Activated CD4-positive, CD25-positive, alpha-beta regulatory T cell (primary cell): ENCODE data around the gene DYNC1I1.

Experiments
- DNase-seq, 4 experiments: peaks; one replicate each; lab custom pipeline; 2025; lab: John Stamatoyannopoulos, UW

The DYNC1I1 gene

DNA sequence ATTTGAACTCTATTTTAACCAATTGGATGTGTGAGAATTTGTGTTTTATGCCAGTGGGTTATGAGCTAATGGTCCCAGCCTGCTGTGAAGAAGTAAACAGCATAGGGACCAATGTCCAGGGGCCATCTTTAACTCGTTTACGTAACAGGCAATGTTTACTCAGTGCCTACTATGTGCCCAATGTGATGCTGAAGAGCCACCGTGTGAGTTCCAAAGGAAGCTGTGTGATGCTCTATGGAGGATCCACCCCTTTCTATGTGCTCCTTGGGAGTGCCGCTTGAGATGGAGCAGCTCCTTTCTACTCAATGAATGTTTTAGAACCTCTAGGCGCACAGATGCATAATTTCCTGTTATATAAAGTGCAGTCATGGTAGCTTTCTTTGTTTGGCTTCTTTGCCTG, 21.3 kb downstream of the DYNC1I1 start:
- no peak for DNase-seq

DNA sequence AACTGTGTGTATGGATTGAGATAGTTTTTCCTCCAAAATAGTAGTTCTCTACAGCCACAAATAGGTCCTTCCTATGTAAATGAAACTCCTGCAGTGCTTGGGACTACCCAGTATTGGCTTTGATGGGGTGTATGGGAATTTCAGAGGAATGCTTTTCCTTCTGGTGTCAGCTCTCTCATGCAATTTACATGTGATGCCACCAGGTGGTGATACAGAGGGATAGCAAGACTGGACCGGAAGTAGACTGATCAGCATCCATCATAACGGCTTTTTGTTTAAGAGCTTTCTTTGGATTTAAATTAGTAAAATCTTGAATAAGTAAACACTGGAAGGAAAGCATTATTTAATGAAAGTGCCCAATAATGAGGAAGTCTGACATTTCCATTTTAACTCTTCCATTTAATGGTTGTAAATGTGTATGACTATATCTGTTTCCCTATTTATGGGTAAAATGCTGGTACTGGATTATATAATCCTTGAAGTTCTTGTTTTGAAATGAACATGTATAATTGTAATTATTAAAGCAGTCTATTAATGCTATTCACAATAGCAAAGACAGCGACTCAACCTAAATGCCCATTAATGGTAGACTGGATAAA, 22.7 kb downstream of the DYNC1I1 start:
- DNase-seq = no peak

DNA sequence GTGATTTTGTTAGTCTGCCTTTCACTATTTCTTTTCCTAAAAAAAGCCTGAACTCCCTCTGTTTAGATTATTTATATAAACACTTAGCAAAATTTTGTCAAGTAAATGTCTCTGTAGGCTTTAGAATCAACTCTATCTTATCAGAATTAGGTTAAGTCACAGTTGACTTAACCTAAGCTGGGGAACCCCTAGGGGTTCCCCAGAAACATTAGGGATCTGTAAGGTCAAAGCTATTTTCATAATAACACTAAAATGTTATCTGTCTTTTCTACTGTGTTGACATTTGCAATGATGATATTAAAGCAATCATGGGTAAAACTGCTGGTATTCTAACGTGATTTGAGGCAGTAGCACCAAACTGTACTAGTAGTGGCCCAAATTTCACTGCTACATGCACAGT, 24.3 kb downstream of the DYNC1I1 start:
- DNase-seq = no peak

DNA sequence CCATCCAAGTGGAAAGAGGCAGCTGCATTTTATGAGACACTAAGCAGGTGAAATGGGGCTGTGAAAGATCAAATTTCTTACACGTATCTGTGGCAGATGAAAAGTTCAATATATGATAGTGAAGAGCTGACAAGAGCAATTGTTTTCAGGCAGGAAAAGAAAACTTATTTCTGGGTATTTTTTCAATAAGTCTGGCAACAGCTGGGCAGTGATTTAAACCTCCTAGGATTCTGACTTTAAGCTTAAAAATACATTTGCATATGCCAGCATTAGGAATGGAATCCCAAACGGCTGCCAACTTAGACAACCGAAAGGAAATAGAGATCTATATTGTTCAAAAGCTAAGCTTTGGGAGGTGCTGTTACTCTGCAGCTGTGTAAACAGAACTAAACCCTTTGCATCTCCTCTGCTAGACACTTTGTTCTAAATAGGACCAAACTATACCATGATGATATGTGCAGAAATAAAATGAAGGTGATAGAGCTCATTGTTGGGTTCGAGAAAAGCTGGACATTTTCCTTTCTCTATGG, 26.1 kb downstream of the DYNC1I1 start:
- no peak for DNase-seq

DNA sequence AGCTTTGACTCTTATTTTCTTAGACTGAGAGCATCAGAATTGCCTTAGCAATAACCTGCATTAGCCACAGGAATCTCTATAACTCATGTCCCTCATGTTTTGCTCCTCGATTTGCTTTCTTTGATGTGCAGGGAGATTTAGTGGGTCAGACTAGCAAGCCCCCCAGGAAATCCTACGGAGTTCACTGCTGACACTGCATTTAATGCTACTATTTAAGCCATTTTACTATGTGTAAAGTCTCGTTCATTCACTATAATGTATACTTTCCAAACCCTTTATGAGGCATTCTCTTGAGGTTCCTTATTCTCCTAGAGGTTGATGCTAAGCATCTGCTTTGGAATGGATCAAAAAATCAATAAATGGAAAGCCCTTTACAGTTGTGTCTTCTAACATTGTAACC, 28.4 kb downstream of the DYNC1I1 start:
- DNase-seq = no peak

DNA sequence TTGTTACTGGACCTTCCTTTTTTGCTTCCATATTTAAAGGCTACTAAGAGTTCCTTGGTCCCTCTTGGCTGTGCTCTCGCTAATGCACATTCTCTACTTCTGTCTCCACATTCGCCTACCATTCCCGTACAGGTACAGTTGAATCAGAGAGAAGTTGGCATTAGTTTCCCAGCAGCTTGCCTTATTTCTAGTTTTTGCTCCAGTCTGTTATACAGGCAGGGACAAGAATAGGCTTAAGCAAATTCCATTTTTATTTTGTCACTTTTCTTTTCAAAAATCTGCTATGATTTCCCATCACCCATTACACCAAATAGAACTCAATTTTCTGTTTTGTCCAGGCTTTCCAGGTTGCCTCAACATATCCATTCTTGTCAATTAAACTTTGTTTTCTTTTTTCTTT, 29.9 kb downstream of the DYNC1I1 start:
- DNase-seq = no peak

DNA sequence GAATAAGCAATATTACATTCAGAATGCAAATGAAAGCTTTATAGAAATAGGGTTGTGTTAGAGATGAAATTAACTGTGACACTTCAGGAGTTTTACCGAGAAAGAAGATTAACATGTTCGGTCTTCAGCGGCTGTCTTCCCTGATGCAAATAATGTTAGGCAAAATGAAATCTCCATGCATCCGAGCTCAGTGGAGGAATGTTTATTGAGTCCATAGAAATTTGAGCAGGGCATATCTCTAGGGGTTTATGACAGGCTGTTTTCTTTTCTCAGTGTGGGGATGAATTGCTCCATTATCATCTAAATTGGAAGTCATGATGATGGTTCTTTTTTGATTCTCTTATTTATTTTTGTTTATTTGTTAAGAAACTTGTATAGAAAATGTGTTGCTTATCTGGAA, 31.7 kb downstream of the DYNC1I1 start:
- DNase-seq = no peak

DNA sequence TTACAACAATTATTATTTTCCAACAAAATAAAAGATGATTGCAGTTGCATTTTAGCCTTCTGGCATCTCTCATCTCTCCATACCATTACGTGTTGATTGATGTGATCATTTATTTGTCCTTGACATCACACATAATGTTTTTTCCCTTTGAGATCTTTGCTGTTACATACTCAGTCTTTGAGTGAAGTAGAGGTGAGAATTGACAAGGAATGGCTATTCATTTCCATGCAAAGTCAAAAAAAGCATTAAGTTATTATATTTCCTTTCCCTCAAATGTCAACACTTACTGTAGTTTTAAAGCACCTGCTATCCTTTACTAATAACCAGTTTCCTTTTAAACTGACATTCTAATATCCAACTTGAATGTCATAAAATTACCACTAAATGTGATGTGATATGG, 33.6 kb downstream of the DYNC1I1 start:
- DNase-seq = no peak

DNA sequence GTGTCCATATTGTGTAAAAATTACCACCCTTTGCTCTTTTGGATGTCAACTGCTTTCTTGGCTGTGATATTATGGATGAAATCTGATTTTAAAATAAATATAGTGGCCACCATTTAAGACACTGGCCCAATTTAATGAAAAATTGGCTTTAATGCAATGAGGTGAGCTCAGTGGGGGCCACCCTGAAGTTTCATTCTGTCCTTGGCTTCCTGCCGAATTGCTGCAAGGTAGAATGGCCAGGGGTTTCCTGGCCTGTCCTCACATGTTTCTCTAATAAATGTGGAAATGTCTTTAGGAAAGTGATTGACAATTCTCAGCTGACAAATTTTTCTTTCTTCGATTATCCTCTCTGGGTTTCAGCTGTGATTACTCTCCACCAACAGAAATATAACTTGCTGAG, 36.0 kb downstream of the DYNC1I1 start:
- DNase-seq = no peak

DNA sequence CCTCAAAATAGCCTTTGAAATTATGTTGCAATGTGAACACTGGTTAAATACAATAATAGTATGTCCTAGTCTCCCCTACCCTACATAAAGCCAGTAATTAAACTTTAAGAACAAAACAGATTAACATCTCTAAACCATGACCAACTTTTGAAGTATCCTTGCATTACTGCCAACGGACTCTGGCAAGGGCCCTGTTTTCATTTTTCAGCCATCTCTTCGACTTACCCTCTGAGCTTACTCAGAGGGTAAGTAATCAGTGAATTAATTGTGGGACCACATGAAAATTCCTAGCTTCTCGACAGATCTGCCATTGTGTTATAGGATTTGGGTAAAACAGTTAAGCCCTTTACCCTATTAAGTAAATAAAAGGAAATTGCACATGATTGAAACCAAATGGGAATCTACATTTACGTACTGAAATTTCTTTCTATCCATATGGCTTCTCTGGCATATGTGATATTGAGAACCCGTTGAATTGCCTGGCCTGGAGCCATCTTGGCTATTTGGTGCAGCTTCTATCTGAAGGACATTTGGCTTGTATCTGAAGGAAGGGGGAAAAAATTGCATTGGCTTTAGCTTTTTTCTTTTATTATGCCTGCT, 39.6 kb downstream of the DYNC1I1 start:
- DNase-seq = no peak

DNA sequence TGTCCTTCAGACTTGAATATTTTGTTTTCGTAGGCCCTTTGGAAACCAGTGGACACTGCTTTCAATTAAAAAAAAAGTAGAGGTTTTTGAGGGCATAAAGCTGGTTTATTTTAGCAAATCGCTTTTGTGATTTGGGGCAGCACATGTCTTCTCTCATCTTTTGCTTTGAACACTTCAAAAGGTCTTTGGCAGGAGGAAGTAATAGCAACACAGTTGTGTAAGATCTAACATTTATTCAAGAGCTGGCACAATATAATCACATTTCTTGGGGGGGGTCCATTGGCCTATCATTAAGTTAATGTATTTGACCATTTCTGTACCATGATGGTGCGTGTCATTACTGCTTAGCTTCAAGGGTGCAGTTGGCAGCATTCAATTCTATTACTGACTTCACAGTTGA, 42.4 kb downstream of the DYNC1I1 start:
- DNase-seq = no peak

DNA sequence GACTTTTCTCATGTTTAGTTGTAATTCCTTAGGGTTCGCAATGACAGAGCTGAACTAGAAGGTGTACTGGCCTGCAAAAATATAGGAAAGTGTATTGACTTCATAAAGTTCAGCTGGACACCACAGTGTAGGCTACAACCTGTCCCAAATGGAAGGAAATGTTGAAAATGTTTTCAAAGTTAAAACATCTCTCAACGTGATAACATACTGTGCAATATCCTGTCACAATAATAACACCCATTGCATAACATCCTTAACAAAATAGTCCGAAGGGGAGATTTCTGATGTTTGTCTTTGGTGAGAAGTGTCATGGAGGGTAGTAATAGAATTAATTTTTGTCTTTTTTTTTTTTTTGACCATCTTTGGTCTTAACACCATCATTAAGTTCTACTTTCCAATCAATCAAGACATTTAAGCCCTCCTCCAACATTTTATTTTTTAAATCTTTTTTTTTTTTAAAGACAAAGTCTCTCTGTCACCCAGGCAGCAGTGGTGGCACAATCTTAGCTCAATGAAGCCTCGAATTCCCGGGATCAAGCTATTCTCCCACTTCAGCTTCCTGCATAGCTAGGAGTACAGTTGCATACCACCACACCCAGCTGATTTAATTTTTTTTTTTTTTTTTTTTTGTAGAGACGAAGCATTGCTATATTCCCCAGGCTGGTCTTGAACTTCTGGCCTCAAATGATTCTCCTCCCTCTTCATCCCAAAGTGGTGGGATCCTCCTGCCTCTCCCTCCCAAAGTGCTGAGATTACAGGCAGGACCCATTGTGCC, 45.7 kb downstream of the DYNC1I1 start:
- no peak for DNase-seq

DNA sequence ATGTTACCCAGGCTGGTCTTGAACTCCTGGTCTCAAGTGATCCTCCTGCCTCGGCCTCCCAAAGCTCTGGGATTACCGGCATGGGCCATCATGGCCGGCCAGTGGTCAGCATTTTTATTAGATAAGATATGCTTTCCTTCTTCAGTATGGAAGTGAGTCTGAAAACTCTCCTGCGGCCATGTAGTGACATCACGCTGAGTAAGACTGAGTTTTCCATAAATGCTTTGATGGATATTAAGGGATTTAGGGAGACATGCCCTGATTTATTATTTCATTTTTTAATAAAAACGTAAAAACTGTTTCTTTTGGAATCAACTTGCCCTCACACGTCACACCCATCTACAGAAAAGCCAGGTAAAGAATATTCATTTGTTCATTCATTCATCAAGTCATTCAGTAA, 48.4 kb downstream of the DYNC1I1 start:
- DNase-seq = no peak

DNA sequence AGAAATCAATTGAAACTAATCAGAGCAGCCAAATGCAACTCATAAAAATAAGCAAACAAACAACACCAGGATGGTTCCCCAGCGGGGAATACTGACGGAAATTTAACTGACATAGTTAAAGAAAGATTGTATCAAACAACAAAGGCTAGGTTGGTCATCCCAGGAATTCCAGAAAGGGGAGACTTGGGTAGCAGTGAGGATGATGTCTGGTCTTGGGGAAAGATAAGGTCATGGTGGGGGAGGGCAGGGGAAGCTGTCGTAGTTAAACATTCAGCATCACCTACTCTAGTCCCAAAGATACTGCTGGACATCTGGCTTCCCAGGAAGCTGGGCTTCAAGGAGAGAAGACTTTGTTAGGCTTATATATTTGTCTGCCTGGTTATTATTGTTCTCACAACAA, 50.4 kb downstream of the DYNC1I1 start:
- no peak for DNase-seq

DNA sequence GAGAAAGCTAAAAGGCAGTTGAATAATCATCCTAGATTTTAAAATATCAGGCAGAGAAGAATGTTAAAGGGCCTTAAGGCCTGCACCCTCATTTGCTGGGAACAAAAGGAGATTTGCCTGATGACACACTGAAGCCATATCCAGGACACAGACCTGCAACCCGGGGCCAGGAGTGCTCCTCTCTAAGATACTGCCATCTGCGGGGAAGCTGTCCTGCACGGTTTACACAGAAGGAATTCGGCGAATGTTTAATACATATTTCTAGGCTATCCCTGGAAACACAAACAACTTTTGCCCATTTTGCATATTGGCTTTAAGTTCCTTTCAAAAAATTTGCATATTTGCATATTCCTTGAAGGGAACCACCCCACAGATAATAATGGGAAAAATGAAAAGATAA, 52.3 kb downstream of the DYNC1I1 start:
- DNase-seq = no peak

DNA sequence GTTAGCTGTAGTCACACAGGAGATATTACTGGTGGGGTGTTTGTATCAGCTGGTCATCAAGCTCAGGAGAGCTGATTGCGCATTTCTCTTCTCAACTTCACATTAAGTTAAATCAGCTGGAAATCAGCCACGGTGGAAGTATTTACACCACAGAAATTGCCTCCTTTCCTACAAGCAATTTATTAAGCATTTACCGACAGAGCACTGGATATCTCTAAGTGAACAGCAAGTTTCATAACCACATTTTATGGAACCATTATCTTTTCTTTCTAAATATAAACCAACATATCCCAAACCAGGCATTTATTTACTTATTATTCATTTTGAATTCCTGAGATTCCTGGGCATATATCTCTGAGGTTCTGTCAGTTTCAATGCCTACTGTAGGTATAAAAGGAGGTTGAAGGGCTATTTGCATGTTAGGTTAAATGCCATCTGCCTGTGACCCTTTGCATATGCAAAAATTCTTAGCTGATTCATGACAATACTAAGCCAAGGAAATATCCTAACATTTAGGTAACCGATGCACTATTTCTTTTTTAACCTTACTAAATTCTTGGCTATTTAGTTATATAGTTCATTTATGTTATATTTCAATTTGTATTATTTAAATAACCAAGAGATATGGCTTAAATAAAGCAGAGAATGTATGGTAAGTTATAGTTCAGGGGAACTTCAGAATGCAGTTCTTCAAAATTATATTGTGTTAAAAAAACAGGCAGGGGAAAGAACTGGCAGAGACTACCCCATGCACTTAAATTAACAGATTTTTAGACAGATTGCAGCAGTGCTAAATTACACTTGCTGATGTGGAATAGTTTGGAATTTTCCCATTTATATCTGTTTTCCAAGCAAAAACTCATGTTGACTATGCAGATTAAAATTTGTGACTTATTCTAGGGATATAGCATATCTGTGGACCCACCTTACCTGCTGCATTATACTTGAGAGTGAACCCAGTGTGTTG, 56.8 kb downstream of the DYNC1I1 start:
- DNase-seq = no peak

DNA sequence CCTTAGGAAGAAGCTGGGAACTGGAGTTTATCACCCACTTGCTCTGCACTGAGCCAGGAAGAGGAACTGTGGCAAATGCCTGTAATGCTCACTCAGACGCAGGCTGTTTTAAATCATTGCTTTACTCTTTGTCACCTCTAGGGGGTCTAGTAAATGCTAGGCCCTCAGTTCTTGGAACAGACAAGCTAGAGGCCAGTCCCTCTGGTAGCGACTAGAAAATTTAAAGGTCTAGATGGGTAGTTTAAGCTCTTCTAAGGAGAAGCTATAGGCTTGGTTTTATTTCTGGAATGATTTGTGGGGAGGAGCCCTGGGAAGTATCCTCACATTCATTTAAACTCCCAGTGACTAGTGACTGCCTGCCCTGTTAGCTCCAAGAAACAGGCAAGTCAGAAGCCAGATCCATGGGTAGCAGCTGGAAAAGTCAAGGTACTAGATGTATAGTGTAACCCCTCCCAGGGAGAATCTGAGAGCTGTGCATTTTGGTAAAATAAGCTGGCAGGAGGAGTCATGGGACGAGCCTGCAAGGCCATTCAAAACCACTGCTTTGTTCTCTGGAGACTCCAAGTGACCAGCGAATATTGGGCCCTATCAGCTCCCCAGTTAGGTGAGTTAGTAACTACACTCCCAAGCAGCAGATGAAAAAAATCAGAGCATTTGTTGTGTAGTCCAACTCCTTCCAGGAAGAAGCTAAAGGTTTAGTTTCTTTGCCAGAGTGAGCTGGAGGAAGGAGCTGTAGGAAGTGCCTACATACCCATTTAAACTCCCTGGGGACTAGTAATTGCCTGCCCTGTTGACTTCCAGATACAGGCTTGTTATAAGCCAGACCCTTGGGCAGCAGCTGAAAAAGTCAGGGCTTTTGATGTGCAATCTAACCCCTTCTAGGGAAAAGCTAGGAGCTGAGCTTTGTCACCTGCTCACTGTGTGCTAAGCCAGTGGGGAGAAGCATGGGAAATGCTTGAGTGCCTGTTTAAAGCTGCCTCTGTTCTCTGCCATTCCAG, 68.9 kb downstream of the DYNC1I1 start:
- no peak for DNase-seq

DNA sequence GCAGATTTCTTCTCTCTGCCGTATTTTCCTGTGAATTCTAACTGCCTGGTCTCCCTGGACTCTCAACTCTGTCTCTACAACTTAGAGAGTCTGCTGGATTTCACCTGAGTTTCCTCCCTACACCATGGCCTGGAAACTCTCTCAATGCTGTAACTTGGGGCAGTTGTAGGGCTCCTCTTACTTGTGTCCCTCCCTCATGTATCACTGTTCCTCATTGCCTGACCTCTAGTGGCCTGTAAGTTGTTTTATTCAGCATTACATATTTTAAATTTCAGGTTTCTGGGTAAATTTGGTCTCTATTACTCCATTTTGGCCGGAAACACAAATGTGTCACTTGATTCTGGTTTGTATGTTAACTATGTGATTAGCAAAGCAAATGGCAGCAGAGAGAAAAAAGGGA, 70.9 kb downstream of the DYNC1I1 start:
- no peak for DNase-seq

DNA sequence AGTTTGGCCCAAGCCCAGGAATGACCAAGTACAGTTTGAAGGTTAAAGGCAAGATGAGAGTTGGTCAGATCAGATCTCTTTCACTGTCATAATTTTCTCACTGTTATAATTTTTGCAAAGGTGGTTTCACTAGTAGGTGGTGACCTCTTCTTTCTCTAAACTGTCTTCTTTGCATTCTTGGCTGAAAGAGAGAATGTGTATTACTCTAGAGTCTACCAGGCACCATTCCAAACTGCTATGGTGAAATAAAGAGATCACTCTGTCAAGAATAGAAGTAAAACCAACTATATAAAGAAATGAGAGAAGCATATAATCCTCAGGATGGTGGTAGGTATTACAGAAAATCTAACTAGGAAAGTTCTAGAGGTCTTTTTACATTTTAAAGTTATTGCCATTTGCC, 72.7 kb downstream of the DYNC1I1 start:
- DNase-seq = no peak

DNA sequence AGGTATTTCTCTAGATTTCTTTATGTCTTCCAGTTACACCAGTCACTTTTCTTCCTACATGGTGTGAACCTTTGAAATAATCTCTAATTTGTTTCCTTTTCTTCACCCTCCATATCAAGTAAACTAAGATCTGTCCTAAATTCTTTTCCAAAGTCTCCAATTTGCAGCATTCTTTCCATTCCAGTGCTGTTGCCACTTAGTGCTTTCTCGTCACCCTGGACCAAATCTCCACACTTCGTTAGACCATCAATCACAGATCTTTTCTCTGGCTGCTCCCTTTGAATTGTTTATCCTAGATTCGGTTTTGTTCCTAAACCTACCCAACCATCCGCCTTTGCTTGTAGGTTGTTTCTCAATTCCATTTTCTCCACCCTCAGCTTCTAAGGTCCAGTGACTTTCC, 74.7 kb downstream of the DYNC1I1 start:
- DNase-seq = no peak

DNA sequence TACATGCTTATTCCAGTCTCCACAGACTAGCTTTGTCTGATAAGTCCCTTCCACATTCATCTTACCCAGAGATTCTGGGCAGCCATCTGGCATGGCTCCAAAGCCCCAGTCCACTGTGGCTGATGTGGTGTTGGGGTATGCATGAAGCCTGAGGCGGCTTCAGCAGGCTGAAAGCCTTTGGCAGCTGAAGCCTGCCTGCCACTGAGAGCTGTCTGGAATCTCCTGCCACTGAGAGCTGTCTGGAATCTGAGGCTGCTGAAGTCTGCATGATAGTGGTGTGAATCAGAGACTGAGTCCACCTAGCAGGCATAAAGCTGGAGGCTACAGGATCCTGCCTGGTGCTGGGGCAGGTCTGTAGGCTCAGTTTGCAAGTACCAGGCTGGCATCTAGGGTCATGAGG, 87.1 kb downstream of the DYNC1I1 start:
- DNase-seq = no peak
